Activated CD8-positive, alpha-beta memory T cell treated with anti-CD3 and anti-CD28 coated beads, Interleukin-2, amount 50 U/mL, for 1 hour (primary cell): Measurements from ENCODE around the gene ADIPOR2.
"Not testable (repeated sequence)": the region's sequence is repeated elsewhere in the genome, so short reads cannot be mapped to it uniquely, and the experiment has no call there.

ENCODE experiments used
- DNase-seq: peaks from one replicate; pipeline ENCODE4 v3.0.0-alpha.2; 2020; ENCODE audit errors: extremely low read depth

Gene ADIPOR2

GRCh38 chr12:1812650-1813302, 121.9 kb downstream of the ADIPOR2 start:
- DNase-seq = no peak

GRCh38 chr12:1814266-1814665, 123.4 kb downstream of the ADIPOR2 start:
- no peak for DNase-seq

- no peak for DNase-seq
Measured at GRCh38 chr12:1815108-1815507, 124.2 kb downstream of the ADIPOR2 start.

- no peak for DNase-seq
Measured at GRCh38 chr12:1815814-1816729, 125.2 kb downstream of the ADIPOR2 start.

- no peak for DNase-seq
Measured at GRCh38 chr12:1816730-1817348, 126.0 kb downstream of the ADIPOR2 start.

- DNase-seq = not testable (repeated sequence)
Measured at GRCh38 chr12:1817928-1818327, 127.1 kb downstream of the ADIPOR2 start.

- DNase-seq = no peak
Measured at GRCh38 chr12:1819050-1819449, 128.2 kb downstream of the ADIPOR2 start.

GRCh38 chr12:1819571-1819970, 128.7 kb downstream of the ADIPOR2 start:
- DNase-seq = no peak

GRCh38 chr12:1820191-1820895, 129.5 kb downstream of the ADIPOR2 start, which contains the start of gene LRTM2:
TSS of gene LRTM2 (plus strand) at chr12:1820565. CDS start at chr12:1828149, 7,584 bp downstream.
- DNase-seq = no peak

GRCh38 chr12:1820896-1821291, 130.0 kb downstream of the ADIPOR2 start:
- DNase-seq = no peak

- DNase-seq = no peak
Measured at GRCh38 chr12:1821805-1822204, 130.9 kb downstream of the ADIPOR2 start.

- DNase-seq = no peak
Measured at GRCh38 chr12:1822699-1823098, 131.8 kb downstream of the ADIPOR2 start.

GRCh38 chr12:1823237-1823636, 132.4 kb downstream of the ADIPOR2 start:
- no peak for DNase-seq

GRCh38 chr12:1825382-1826102, 134.7 kb downstream of the ADIPOR2 start:
- DNase-seq = no peak

- no peak for DNase-seq
Measured at GRCh38 chr12:1826401-1826800, 135.5 kb downstream of the ADIPOR2 start.

- no peak for DNase-seq
Measured at GRCh38 chr12:1826867-1827705, 136.2 kb downstream of the ADIPOR2 start.

- DNase-seq = no peak
Measured at GRCh38 chr12:1827826-1828805, 137.2 kb downstream of the ADIPOR2 start.

GRCh38 chr12:1828856-1829255, 138.0 kb downstream of the ADIPOR2 start:
- DNase-seq = no peak

- no peak for DNase-seq
Measured at GRCh38 chr12:1829306-1829900, 138.5 kb downstream of the ADIPOR2 start.
